Suprapubic skin (tissue), 4 donors: ENCODE measurements around the gene MAK. TPM values are rescaled to one million over a fixed set of nuclear protein-coding genes. Genes with fewer than 3 reads are reported as not detected.
"Not testable (repeated sequence)": the region's sequence is repeated elsewhere in the genome, so short reads cannot be mapped to it uniquely, and the experiment has no call there.

Experiments
- DNase-seq, 2 donors: peaks; one replicate each; pipeline ENCODE4 v3.0.0-alpha.2; 2019; ENCODE audit warnings: low spot score in 2 of 2
- H3K27ac ChIP-seq: fragments of 200-600 bp; sonication (generic); one replicate; pipeline ENCODE4 v1.5.1; 2019
- H3K27me3 ChIP-seq: fragments of 200-600 bp; sonication (generic); one replicate; pipeline ENCODE4 v1.5.1; 2019
- H3K36me3 ChIP-seq: fragments of 200-600 bp; sonication (generic); one replicate; pipeline ENCODE4 v1.5.1; 2019
- H3K4me1 ChIP-seq: fragments of 200-600 bp; sonication (generic); one replicate; pipeline ENCODE4 v1.5.1; 2019
- H3K4me3 ChIP-seq: fragments of 200-600 bp; sonication (generic); one replicate; pipeline ENCODE4 v1.5.1; 2019; ENCODE audit warnings: mild to moderate bottlenecking
- H3K9me3 ChIP-seq: fragments of 200-600 bp; sonication (generic); one replicate; pipeline ENCODE4 v1.5.1; 2019
- EP300 ChIP-seq: sonication (generic); formaldehyde crosslinking; IDR thresholded peaks from one replicate; pipeline ENCODE4 v1.6.1; 2017; ENCODE audit warnings: antibody characterized with exemption
- POLR2A ChIP-seq, 2 donors: fragments of 450-650 bp; IDR thresholded peaks; one replicate each; pipeline ENCODE4 v1.6.1; 2017; ENCODE audit warnings: antibody characterized with exemption in 2 of 2, mild to moderate bottlenecking in 2 of 2, moderate library complexity in 2 of 2
- POLR2AphosphoS5 ChIP-seq, 3 donors: sonication (generic); formaldehyde crosslinking; IDR thresholded peaks; one replicate each; pipeline ENCODE4 v1.6.1; 2017; ENCODE audit warnings: antibody characterized with exemption in 3 of 3
- WGBS: methylation state at CpG from one replicate; pipeline ENCODE4 v1.1.5; 2018; 5-methylcytosine and 5-hydroxymethylcytosine counted together
- total RNA-seq, 4 donors: library from RNA; depleted of rRNA; stranded (reverse); fragments of >200 nt; gene quantifications; one replicate each; pipeline ENCODE4 v1.1.0, GENCODE V29; 2016
- TF ChIP-seq, protein P1 (sequence below), 2 donors: fragments of 200-600 bp in 1 of 2; fragments of 450-650 bp in 1 of 2; sonication (generic) in 1 of 2; IDR thresholded peaks; one replicate each; pipeline ENCODE4 v1.5.1; 2016 to 2019; ENCODE audit warnings: antibody characterized with exemption in 2 of 2, mild to moderate bottlenecking in 1 of 2, moderate library complexity in 1 of 2

MAK gene
- total RNA-seq, 4 donors from 2014 or later: 0.26 to 0.49 TPM; not detected in 2

DNA sequence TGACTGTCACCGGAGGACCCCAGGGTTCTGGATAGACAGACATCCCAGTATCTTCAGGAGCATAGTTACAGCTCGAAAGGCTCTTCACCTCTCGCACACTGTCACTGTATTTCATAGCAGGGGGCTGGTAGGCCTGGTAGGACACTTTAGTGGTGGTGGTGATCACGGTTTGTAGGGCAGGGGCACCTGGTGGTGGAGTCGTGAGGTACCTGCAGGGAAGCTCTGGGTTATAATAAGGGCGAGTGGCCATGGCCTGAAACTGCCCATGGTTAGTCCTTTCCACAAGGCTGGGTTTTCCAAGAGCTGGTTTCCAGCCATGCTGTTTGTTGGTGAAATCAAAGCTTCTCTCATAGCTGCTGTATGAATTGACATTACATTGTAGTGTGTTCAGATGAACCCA, 35.9 kb upstream of the MAK start:
- WGBS: 96% methylated on average over 5 of the region's 6 CpGs
- no peak overlapping the region for H3K4me3 ChIP-seq
- no peak overlapping the region for H3K27ac ChIP-seq
- no peaks in the 10 kb centered on the region for H3K27me3 ChIP-seq
- no peaks in the 10 kb centered on the region for H3K9me3 ChIP-seq
- TF ChIP-seq, protein P1, sequence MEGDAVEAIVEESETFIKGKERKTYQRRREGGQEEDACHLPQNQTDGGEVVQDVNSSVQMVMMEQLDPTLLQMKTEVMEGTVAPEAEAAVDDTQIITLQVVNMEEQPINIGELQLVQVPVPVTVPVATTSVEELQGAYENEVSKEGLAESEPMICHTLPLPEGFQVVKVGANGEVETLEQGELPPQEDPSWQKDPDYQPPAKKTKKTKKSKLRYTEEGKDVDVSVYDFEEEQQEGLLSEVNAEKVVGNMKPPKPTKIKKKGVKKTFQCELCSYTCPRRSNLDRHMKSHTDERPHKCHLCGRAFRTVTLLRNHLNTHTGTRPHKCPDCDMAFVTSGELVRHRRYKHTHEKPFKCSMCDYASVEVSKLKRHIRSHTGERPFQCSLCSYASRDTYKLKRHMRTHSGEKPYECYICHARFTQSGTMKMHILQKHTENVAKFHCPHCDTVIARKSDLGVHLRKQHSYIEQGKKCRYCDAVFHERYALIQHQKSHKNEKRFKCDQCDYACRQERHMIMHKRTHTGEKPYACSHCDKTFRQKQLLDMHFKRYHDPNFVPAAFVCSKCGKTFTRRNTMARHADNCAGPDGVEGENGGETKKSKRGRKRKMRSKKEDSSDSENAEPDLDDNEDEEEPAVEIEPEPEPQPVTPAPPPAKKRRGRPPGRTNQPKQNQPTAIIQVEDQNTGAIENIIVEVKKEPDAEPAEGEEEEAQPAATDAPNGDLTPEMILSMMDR (IDR thresholded peaks at IDR 0.05): no peak
- TF ChIP-seq POLR2A (IDR thresholded peaks at IDR 0.05) (no peak), POLR2AphosphoS5 (IDR thresholded peaks at IDR 0.05) (no peak), EP300 (no peak)
- no peaks in the 10 kb centered on the region for H3K36me3 ChIP-seq
- H3K4me1 ChIP-seq: no peaks in the 10 kb centered on the region
- DNase-seq: no peak

DNA sequence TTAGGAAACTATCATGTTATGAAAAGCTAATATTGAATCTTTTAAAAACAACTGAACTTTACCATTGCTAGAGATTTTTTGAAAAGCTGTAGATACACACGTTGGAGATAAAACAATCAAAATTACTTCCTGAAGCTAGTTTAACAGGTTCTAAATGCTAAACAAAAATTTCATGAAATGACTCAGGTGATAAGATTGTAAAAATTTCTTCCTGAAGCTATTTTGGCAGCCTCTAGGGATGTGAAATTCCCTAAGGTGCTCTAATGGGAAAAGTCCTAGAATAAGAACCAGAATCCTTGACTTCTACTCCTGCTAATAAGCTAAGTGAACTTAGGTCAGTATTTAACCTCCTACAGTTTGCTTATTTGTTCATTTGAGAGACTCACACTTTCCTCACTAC, 35.0 kb upstream of the MAK start:
- H3K27ac ChIP-seq: no peak overlapping the region
- no peak for DNase-seq
- H3K27me3 ChIP-seq: no peaks in the 10 kb centered on the region
- no peak for TF ChIP-seq POLR2AphosphoS5 (IDR thresholded peaks at IDR 0.05)
- TF ChIP-seq, protein P1 (IDR thresholded peaks at IDR 0.05): no peak
- H3K36me3 ChIP-seq: no peaks in the 10 kb centered on the region
- no peak overlapping the region for H3K4me3 ChIP-seq
- H3K4me1 ChIP-seq: no peaks in the 10 kb centered on the region
- WGBS: 27% methylated on average over 1 of the region's 1 CpG
- H3K9me3 ChIP-seq: no peaks in the 10 kb centered on the region

DNA sequence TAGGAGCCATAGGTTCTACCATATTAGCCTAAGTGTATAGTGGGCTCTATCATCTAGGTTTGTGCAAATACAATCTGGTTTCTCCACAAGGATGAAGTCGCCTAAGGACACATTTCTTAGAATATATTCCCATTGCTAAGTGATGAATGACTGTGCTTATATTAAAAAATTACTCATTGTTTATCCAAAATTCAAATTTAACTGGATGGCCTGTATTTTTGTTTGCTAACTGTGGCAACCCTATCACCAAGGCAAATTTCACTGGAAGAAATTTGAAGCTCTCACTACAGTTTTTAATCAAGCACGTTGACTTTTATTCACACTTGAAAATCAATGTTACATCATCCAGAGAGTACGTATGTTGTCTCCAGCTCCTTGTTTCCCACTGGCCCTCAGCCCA, 29.6 kb upstream of the MAK start:
- no peak overlapping the region for H3K4me3 ChIP-seq
- 85% methylated on average over 3 of the region's 3 CpGs for WGBS
- no peak for DNase-seq
- H3K9me3 ChIP-seq: no peaks in the 10 kb centered on the region
- H3K27ac ChIP-seq: no peak overlapping the region
- no peak for TF ChIP-seq POLR2A (IDR thresholded peaks at IDR 0.05)
- no peak for TF ChIP-seq POLR2AphosphoS5 (IDR thresholded peaks at IDR 0.05)
- TF ChIP-seq EP300: no peak
- TF ChIP-seq, protein P1 (IDR thresholded peaks at IDR 0.05): no peak
- no peaks in the 10 kb centered on the region for H3K36me3 ChIP-seq
- H3K4me1 ChIP-seq: no peaks in the 10 kb centered on the region
- H3K27me3 ChIP-seq: no peaks in the 10 kb centered on the region

DNA sequence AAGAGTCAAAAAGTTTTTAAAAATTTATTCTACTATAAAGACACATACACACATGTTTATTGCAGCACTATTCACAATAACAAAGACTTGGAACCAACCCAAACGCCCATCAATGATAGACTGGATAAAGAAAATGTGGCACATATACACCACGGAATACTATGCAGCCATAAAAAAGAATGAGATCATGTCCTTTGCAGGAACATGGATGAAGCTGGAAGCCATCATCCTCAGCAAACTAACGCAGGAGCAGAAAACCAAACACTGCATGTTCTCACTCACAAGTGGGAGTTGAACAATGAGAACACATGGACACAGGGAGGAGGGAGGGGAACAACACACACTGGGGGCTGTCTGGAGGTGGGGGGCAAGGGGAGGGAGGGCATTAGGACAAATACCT, 28.4 kb upstream of the MAK start:
- not testable (repeated sequence) for H3K36me3 ChIP-seq, H3K4me1 ChIP-seq, H3K4me3 ChIP-seq, H3K27me3 ChIP-seq, H3K27ac ChIP-seq, H3K9me3 ChIP-seq, DNase-seq
- WGBS: 87% methylated on average over 3 of the region's 3 CpGs

DNA sequence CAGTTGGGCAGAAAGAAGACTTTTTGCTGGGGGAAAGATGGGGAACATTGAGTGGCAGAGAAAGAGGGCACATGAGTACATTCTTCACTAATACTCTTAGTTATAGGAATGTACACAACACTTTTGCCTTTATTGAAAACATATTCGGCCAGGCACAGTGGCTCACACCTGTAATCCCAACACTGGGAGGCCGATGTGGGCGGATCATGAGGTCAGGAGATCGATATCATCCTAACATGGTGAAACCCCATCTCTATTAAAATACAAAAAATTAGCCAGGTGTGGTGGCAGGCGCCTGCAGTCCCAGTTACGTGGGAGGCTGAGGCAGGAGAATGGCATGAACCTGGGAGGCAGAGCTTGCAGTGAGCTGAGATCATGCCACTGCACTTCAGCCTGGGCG, 24.7 kb upstream of the MAK start:
- not testable (repeated sequence) for H3K36me3 ChIP-seq
- 94% methylated on average over 7 of the region's 7 CpGs for WGBS

DNA sequence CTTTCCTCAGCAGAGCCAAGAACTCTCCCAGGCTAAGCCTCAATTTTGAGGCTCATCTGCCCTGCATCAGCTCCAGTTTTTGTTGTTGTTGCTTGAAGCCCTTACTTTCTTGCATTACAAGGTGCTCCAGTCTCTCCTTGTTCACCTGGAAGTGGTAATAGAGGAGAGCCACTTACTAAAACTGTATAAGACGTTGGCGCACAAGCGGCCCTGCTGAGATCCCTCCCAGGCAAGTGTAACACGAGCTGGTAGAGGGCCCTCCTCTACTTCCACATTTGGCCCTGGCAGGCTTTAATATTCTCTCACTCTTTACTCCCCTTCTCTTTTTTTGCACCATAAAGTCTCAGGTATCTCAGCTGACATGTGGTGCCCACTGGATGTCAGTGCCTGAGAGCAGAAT, 24.0 kb upstream of the MAK start:
- no peaks in the 10 kb centered on the region for H3K27me3 ChIP-seq
- no peaks in the 10 kb centered on the region for H3K36me3 ChIP-seq
- 91% methylated on average over 4 of the region's 4 CpGs for WGBS
- TF ChIP-seq POLR2A (IDR thresholded peaks at IDR 0.05) (no peak), EP300 (no peak), POLR2AphosphoS5 (IDR thresholded peaks at IDR 0.05) (no peak)
- TF ChIP-seq, protein P1 (IDR thresholded peaks at IDR 0.05): no peak
- no peaks in the 10 kb centered on the region for H3K4me1 ChIP-seq
- no peak for DNase-seq
- H3K27ac ChIP-seq: no peak overlapping the region
- no peak overlapping the region for H3K4me3 ChIP-seq
- no peaks in the 10 kb centered on the region for H3K9me3 ChIP-seq

More for the DNA sequence above, 24.7 kb upstream of the MAK start:
- not testable (repeated sequence) for DNase-seq, H3K9me3 ChIP-seq, H3K27me3 ChIP-seq, H3K27ac ChIP-seq, H3K4me3 ChIP-seq, H3K4me1 ChIP-seq
